ENCODE data around the gene TOMM20. TPM values are rescaled to one million over a fixed set of nuclear protein-coding genes. Genes with fewer than 3 reads are reported as not detected.

The TOMM20 gene
- total and polyA plus RNA-seq, 5 donors, result 66.3 to 110 (median 94.5) TPM

DNA sequence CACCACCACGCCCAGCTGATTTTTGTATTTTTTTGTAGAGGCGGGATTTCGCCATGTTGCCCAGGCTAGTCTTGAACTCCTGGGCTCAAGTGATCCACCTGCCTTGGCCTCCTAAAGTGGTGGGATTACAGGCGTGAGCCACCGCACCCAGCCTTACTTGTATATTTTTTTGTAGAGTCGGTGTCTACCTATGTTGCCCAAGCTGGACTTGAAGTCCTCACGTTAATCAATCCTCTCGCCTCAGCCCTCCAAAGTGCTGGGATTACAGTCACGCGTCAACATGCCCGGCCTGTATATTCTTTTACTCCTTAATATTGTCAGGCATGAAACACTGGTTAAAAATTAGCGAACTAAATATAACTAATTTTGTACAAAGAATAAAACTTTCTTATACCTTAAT lies 5.5 kb upstream of the TOMM20 start:
- WGBS, result 97% methylated on average over 12 of the region's 12 CpGs
- intact Hi-C loops (cut with DNase I), result no loop called here
- Histone ChIP-seq H3K4me3 (ENCODE audit: low read length) (no peak overlapping the region), H3K27me3 (ENCODE audit: control insufficient read depth, insufficient read depth) (no peaks in the 10 kb centered on the region), H3K27ac (ENCODE audit: low read length) (no peak overlapping the region), H3K9me3 (ENCODE audit: control insufficient read depth, low read length) (no peaks in the 10 kb centered on the region), H3K4me1 (ENCODE audit: control insufficient read depth, insufficient read depth, low read length) (no peaks in the 10 kb centered on the region)
- ATAC-seq (no peak), DNase-seq (no peak)

DNA sequence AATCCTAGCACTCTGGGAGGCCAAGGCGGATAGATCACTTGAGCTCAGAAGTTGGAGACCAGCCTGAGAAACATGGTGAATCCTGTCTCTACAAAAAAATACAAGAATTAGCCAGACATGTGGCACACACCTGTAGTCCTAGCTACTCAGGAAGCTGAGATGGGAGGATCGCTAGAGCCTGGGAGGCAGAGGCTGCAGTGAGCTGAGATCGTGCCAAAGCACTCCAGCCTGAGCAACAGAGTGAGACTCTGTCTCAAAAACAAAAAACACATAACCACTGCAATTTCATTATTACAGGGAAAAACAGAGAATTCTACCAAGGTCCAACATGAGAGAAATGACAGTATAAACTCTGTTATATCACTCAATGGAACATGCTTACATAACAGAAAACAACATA lies 4.4 kb upstream of the TOMM20 start:
- intact Hi-C loops (cut with DNase I), result no loop called here
- WGBS, result 91% methylated on average over 3 of the region's 3 CpGs
- ATAC-seq, result no peak

DNA sequence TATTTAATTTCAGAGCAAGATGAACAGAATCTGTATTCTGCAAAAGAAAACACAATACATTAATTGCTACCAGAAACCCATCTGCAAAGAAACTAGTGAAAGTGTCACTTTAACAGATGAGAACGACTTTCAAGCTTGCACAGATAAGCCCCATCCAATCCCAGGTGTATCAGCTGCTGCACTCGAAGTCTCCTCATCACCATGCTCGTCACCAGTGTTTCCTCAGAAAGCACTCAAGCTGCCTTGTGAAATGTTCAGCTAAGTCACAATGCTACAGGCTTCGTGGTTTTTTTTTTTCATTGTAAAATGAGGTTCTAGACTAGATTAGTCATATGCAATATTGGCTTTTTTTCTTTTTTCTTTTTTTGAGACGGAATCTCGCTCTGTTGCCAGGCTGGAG lies 3.3 kb upstream of the TOMM20 start:
- no peaks in the 10 kb centered on the region for H3K4me1 ChIP-seq (ENCODE audit: control insufficient read depth, insufficient read depth, low read length)
- H3K9me3 ChIP-seq (ENCODE audit: control insufficient read depth, low read length), result no peaks in the 10 kb centered on the region
- DNase-seq, result no peak
- WGBS, result 73% methylated on average over 6 of the region's 6 CpGs
- H3K27ac ChIP-seq (ENCODE audit: low read length), result no peak overlapping the region
- H3K27me3 ChIP-seq (ENCODE audit: control insufficient read depth, insufficient read depth), result no peaks in the 10 kb centered on the region
- intact Hi-C loops (cut with DNase I), result no loop called here
- no peak overlapping the region for H3K4me3 ChIP-seq (ENCODE audit: low read length)
- no peak for ATAC-seq

More for the DNA sequence above, 4.4 kb upstream of the TOMM20 start:
- no peak overlapping the region for H3K27ac ChIP-seq (ENCODE audit: low read length)
- no peaks in the 10 kb centered on the region for H3K9me3 ChIP-seq (ENCODE audit: control insufficient read depth, low read length)
- H3K4me1 ChIP-seq (ENCODE audit: control insufficient read depth, insufficient read depth, low read length), result no peaks in the 10 kb centered on the region
- H3K4me3 ChIP-seq (ENCODE audit: low read length), result no peak overlapping the region
- H3K27me3 ChIP-seq (ENCODE audit: control insufficient read depth, insufficient read depth), result no peaks in the 10 kb centered on the region
- no peak for DNase-seq

DNA sequence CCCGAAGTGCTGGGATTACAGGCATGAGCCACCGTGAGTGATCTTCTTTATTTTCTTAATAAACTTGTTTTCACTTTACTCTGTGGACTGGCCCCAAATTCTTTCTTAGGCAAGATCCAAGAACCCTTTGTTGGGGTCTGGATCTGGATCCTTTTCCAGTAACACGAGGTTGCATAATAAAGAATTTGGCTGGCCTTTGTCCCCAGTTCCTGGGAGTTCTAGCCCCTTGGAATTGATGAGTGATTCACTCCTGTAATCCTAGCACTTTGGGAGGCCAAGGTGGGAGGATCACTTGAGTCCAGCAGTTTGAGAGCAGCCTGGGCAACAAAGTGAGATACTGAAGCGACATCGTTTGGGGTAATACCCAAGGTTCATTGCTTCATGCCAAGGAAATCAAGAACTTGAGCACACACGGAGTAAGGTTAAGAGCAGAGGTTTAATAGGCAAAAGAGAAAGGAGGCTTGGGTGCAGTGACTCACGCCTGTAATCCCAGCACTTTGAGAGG lies 2.2 kb upstream of the TOMM20 start:
- no peaks in the 10 kb centered on the region for H3K9me3 ChIP-seq (ENCODE audit: control insufficient read depth, low read length)
- 89% methylated on average over 7 of the region's 7 CpGs for WGBS
- intact Hi-C loops (cut with DNase I), result no loop called here

DNA sequence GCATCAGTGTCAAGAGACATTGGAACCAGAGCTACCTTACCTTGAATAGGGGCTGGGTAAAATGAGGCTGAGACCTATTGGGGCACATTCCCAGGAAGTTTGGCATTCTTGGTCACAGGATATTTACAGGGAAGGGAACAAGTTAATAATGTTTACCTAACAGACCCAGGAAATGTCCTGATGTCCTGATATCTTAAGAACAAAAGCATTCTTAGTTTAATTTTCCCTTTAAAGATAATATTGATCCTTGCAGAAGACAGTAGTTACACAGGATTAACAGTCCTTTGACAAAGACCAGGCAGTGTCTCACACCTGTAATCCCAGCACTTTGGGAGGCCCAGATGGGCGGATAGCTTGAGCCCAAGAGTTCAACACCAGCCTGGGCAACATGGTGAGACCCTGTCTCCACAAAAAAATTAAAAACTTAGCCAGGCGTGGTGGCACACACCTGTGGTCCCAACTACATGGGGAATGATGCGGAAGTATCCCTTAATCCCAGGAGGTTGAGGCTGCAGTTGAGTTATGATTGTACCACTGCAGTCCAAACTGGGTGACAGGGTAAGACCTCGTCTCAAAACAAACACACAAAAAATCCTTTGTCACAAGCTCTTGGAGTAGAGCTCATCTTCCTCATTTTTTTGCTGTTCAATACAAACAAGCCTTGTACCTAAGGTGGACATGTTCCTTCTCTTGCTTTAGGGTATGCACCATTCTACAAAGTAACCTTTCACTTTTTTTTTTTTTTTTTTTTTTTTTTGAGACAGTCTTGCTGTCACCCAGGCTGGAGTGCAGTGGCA lies 1.3 kb upstream of the TOMM20 start:
- Histone ChIP-seq H3K9me3 (ENCODE audit: control insufficient read depth, low read length) (no peaks in the 10 kb centered on the region), H3K27me3 (ENCODE audit: control insufficient read depth, insufficient read depth) (no peaks in the 10 kb centered on the region), H3K4me1 (ENCODE audit: control insufficient read depth, insufficient read depth, low read length) (no peaks in the 10 kb centered on the region), H3K4me3 (ENCODE audit: low read length) (no peak overlapping the region), H3K27ac (ENCODE audit: low read length) (no peak overlapping the region)
- ATAC-seq (no peak), DNase-seq (no peak)
- 91% methylated on average over 4 of the region's 4 CpGs for WGBS
- intact Hi-C loops (cut with DNase I), result no loop called here

More for the DNA sequence above, 2.2 kb upstream of the TOMM20 start:
- Histone ChIP-seq H3K27me3 (ENCODE audit: control insufficient read depth, insufficient read depth) (no peaks in the 10 kb centered on the region), H3K4me3 (ENCODE audit: low read length) (no peak overlapping the region), H3K27ac (ENCODE audit: low read length) (no peak overlapping the region), H3K4me1 (ENCODE audit: control insufficient read depth, insufficient read depth, low read length) (no peaks in the 10 kb centered on the region)
- no peak for ATAC-seq
- no peak for DNase-seq

DNA sequence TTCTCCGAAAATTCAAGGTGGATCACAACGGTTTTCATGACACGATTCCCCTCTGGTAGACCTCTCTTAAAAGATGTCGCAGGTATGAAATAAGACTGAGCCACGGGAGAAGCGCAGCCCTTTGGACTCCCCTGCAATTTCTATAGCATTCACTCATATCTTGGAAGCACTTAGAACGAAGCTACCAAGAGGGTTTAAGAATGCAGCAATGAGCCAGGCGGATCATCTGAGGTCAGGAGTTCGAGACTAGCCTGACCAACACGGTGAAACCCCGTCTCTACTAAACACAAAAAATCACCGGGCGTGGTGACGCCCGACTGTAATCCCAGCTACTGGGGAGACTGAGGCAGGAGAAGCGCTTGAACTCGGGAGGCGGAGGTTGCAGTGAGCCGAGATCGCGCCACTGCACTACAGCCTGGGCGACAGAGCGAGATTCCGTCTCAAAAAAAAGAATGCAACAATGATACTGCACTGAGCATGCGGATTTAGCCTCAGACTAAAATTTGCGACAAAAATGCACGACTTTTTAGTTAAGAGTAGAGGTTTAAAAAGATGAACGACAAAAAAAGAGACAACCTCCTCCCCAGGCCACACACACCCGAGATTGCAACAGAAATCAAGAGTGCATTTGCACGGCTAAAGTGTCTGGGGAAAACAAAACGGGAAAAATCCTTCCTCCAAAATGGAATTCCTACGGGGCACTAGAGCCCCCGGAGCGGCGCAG lies 743 bp downstream of the TOMM20 start:
- intact Hi-C loops (cut with DNase I), result no loop called here
- H3K4me1 ChIP-seq (ENCODE audit: control insufficient read depth, insufficient read depth, low read length), result peaks cover 2% of the 10 kb centered on the region
- DNase-seq, result no peak
- no peaks in the 10 kb centered on the region for H3K27me3 ChIP-seq (ENCODE audit: control insufficient read depth, insufficient read depth)
- H3K9me3 ChIP-seq (ENCODE audit: control insufficient read depth, low read length), result no peaks in the 10 kb centered on the region
- peak in 1 of 2 donors; percentile 15 for ATAC-seq
- WGBS, result 1% methylated on average over 35 of the region's 35 CpGs
- H3K4me3 ChIP-seq (ENCODE audit: low read length), result peak overlapping the region; percentile 77
- H3K27ac ChIP-seq (ENCODE audit: low read length), result peak overlapping the region; percentile 94

DNA sequence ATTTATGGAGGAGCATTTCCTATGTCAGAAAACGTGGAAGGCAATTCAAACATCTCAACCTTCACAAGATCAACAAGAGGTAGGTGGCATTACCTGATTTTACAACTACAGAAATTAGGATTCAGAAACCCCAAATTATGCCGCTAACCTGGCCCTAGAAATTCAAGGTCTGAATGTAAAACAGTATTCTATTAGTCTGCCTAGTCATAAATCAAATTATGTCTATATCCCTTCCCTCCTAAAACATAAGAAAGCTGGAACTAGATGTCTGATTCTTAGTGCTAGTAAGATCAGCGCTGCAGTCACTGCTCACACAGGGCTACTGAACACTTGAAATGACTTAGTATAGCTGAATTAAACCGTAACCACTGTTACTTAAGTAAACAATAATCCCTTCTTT lies 1.4 kb downstream of the TOMM20 start:
- H3K4me3 ChIP-seq (ENCODE audit: low read length), result peak overlapping the region; percentile 77
- no peaks in the 10 kb centered on the region for H3K9me3 ChIP-seq (ENCODE audit: control insufficient read depth, low read length)
- WGBS, result 25% methylated on average over 4 of the region's 4 CpGs
- ATAC-seq (no peak), DNase-seq (no peak)
- H3K4me1 ChIP-seq (ENCODE audit: control insufficient read depth, insufficient read depth, low read length), result peaks cover 2% of the 10 kb centered on the region
- H3K27me3 ChIP-seq (ENCODE audit: control insufficient read depth, insufficient read depth), result no peaks in the 10 kb centered on the region
- H3K27ac ChIP-seq (ENCODE audit: low read length), result no peak overlapping the region
- intact Hi-C loops (cut with DNase I), result no loop called here

DNA sequence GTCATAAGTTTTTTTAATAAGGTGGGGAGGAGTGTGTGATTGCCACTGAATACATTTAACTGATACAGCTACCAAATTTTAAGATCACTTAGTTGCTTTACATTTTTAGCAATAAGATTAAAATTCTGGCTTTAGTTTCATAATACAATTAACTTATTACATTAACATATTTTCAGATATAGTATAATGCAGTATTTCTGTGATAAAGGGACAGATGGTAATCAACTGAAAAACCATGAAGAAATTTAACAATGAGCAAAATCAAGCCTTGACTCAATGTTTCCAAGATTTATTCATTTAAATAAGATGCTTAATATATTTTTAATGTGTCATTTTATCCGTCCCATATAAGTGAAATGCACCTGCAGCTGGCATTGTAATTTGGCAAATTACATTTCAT lies 4.0 kb downstream of the TOMM20 start:
- ATAC-seq (no peak), DNase-seq (no peak)
- Histone ChIP-seq H3K27me3 (ENCODE audit: control insufficient read depth, insufficient read depth) (no peaks in the 10 kb centered on the region), H3K9me3 (ENCODE audit: control insufficient read depth, low read length) (no peaks in the 10 kb centered on the region), H3K4me3 (ENCODE audit: low read length) (no peak overlapping the region), H3K4me1 (ENCODE audit: control insufficient read depth, insufficient read depth, low read length) (peaks cover 2% of the 10 kb centered on the region), H3K27ac (ENCODE audit: low read length) (no peak overlapping the region)
- WGBS, result 77% methylated on average over 1 of the region's 1 CpG
- intact Hi-C loops (cut with DNase I), result no loop called here

DNA sequence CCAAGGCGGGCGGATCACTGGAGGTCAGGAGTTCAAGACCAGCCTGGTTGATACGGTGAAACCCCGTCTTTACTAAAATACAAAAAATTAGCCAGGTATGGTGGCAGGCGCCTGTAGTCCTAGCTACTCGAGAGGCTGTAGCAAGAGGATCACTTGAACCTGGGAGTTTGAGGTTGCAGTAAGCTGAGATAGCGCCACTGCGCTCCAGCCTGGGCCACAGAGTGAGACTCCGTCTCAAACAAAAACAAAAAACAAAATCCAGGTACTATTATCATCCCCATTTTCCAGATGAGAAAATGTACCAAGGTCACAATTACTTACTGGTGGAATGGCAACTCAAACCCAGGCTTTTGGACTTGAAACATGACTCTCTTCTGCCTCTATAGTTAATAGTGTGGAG lies 4.5 kb downstream of the TOMM20 start:
- ATAC-seq (no peak), DNase-seq (no peak)
- Histone ChIP-seq H3K27ac (ENCODE audit: low read length) (no peak overlapping the region), H3K27me3 (ENCODE audit: control insufficient read depth, insufficient read depth) (no peaks in the 10 kb centered on the region), H3K9me3 (ENCODE audit: control insufficient read depth, low read length) (no peaks in the 10 kb centered on the region), H3K4me1 (ENCODE audit: control insufficient read depth, insufficient read depth, low read length) (peaks cover 2% of the 10 kb centered on the region), H3K4me3 (ENCODE audit: low read length) (no peak overlapping the region)
- WGBS, result 92% methylated on average over 9 of the region's 9 CpGs
- intact Hi-C loops (cut with DNase I), result no loop called here

DNA sequence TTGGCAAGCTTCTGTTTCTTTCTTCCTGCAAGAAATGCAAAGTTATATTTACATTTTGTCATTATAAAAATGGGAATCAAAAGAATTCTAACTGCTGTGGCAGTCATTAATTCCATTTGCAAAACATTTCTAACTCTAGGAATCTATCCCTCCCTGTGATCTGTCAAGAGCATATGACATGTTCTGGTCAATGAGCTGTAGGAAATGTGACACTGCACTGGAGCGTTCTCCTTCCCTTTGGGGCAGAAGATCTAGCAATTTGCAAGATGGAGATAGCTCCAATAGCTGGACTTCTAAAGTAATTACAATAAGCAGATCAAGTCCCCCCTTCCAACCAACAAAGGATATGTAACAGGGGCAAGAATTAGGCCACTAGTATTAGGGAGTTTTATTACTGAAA lies 6.3 kb downstream of the TOMM20 start:
- ATAC-seq, result no peak
- Histone ChIP-seq H3K27me3 (ENCODE audit: control insufficient read depth, insufficient read depth) (no peaks in the 10 kb centered on the region), H3K9me3 (ENCODE audit: control insufficient read depth, low read length) (no peaks in the 10 kb centered on the region), H3K4me3 (ENCODE audit: low read length) (no peak overlapping the region), H3K4me1 (ENCODE audit: control insufficient read depth, insufficient read depth, low read length) (peaks cover 2% of the 10 kb centered on the region), H3K27ac (ENCODE audit: low read length) (no peak overlapping the region)
- DNase-seq, result no peak
- 54% methylated on average over 1 of the region's 1 CpG for WGBS
- intact Hi-C loops (cut with DNase I), result no loop called here

DNA sequence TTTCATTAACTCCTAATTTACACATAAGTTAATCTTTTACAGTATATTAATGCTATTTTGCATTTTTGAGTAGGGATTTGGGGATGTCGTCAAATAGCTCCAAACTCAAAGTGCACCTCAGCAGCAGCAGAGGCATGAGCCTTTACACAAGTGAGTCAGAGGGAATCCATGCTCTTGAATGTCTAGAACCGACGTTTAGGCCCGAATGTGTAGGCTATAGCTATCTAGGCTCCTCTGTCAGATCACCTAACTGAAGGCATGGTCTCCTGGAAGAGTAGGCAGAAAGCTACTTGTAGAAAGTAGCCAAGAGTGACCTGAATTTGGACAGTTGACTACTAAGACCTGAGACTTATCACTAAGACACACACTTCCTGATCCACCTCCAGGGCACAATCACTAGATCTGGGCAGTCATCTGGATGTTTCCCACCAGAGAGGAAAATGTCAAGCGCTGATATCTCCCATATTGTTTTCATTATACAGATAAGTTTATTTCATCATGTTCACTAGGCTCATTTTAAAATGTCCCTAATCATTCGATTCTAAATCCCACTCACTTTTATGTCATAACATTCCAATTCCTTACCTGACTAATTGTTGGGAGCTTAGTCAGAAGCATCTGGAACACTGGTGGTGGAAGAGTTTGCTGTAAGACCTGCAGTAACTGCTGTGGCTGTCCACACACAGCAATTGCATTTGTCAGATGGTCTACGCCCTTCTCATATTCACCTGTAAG lies 15.3 kb downstream of the TOMM20 start:
- WGBS, result 85% methylated on average over 7 of the region's 7 CpGs
- Histone ChIP-seq H3K27ac (ENCODE audit: low read length) (no peak overlapping the region), H3K4me3 (ENCODE audit: low read length) (no peak overlapping the region), H3K4me1 (ENCODE audit: control insufficient read depth, insufficient read depth, low read length) (no peaks in the 10 kb centered on the region), H3K27me3 (ENCODE audit: control insufficient read depth, insufficient read depth) (no peaks in the 10 kb centered on the region), H3K9me3 (ENCODE audit: control insufficient read depth, low read length) (no peaks in the 10 kb centered on the region)
- DNase-seq (no peak), ATAC-seq (no peak)
- intact Hi-C loops (cut with DNase I), result no loop called here
